HepG2 (cell line): ENCODE measurements around the gene NOL4L. TPM values are rescaled to one million over a fixed set of nuclear protein-coding genes. Genes with fewer than 3 reads are reported as not detected.

Source experiments
- AGO1 ChIP-seq: fragments of 200-400 bp; formaldehyde crosslinking; IDR thresholded peaks from 2 replicates; pipeline ENCODE4 v1.6.1; 2017; ENCODE audit warnings: mild to moderate bottlenecking, low read depth, low read length, moderate library complexity; ENCODE audit not compliant: poor library complexity, severe bottlenecking
- EED ChIP-seq: sonication (generic); formaldehyde crosslinking; IDR thresholded peaks from 2 replicates; pipeline ENCODE4 v1.5.0; 2020; ENCODE audit warnings: mild to moderate bottlenecking, missing genetic modification reagents
- ELF3 ChIP-seq: IDR thresholded peaks from 2 replicates; pipeline ENCODE4 v1.6.1; 2016; ENCODE audit warnings: missing genetic modification reagents, missing compliant biosample characterization
- KIAA2018 ChIP-seq: sonication (generic); formaldehyde crosslinking; IDR thresholded peaks from 2 replicates; pipeline ENCODE4 v1.5.0; 2020; ENCODE audit warnings: mild to moderate bottlenecking, missing genetic modification reagents, borderline replicate concordance
- KLF12 ChIP-seq: sonication (generic); formaldehyde crosslinking; IDR thresholded peaks from 2 replicates; pipeline ENCODE4 v1.4.0; 2020; ENCODE audit warnings: missing genetic modification reagents, borderline replicate concordance
- NFIC ChIP-seq: IDR thresholded peaks from 2 replicates; pipeline ENCODE4 v1.6.1; 2012; ENCODE audit warnings: mild to moderate bottlenecking, low read length, inconsistent platforms
- PITX1 ChIP-seq: sonication (generic); formaldehyde crosslinking; IDR thresholded peaks from 2 replicates; pipeline ENCODE4 v1.5.1; 2020; ENCODE audit warnings: mild to moderate bottlenecking, missing genetic modification reagents
- RAD21 ChIP-seq: fragments of 450-650 bp; formaldehyde crosslinking; IDR thresholded peaks from 2 replicates; pipeline ENCODE4 v1.5.0; 2020; ENCODE audit warnings: mild to moderate bottlenecking
- RARA ChIP-seq: IDR thresholded peaks from 2 replicates; pipeline ENCODE4 v1.6.1; 2016; ENCODE audit warnings: missing genetic modification reagents, missing compliant biosample characterization
- RELA ChIP-seq: sonication (generic); formaldehyde crosslinking; IDR thresholded peaks from 2 replicates; pipeline ENCODE4 v1.4.0; 2020; ENCODE audit warnings: missing genetic modification reagents
- TGIF2 ChIP-seq: IDR thresholded peaks from 2 replicates; pipeline ENCODE4 v1.6.1; 2016; ENCODE audit warnings: control low read depth, missing compliant biosample characterization
- ZBTB1 ChIP-seq: sonication (generic); formaldehyde crosslinking; IDR thresholded peaks from 2 replicates; pipeline ENCODE4 v1.4.0; 2020; ENCODE audit warnings: missing genetic modification reagents, borderline replicate concordance
- ZBTB10 ChIP-seq: sonication (generic); formaldehyde crosslinking; IDR thresholded peaks from 2 replicates; pipeline ENCODE4 v1.4.0; 2020; ENCODE audit warnings: missing genetic modification reagents, borderline replicate concordance
- ZBTB3 ChIP-seq: sonication (generic); formaldehyde crosslinking; IDR thresholded peaks from 2 replicates; pipeline ENCODE4 v1.4.0; 2020; ENCODE audit warnings: low read depth, mild to moderate bottlenecking, moderate library complexity, missing genetic modification reagents, borderline replicate concordance
- ZNF670 ChIP-seq: sonication (generic); formaldehyde crosslinking; IDR thresholded peaks from 2 replicates; pipeline ENCODE4 v1.8.0; 2022; ENCODE audit warnings: mild to moderate bottlenecking, missing genetic modification reagents, borderline replicate concordance
- ZNF781 ChIP-seq: sonication (generic); formaldehyde crosslinking; IDR thresholded peaks from 2 replicates; pipeline ENCODE4 v1.5.1; 2020; ENCODE audit warnings: borderline replicate concordance, mild to moderate bottlenecking, missing genetic modification reagents; ENCODE audit errors: not compliant biosample characterization
- polyA plus RNA-seq, 8 experiments: library from polyadenylated mRNA; depleted of rRNA in 3 of 8; stranded (reverse) in 7 of 8; unstranded in 1 of 8; fragments of >200 nt; fragmentation: Illumina TruSeq in 4 of 8; extraction: Trizol in 4 of 8; gene quantifications; 2 replicates each; pipeline versions ENCODE4 v1.2.1 to v1.2.3, GENCODE V29; 2011 to 2016; ENCODE audit warnings: low read depth in 4 of 8, missing spikeins in 1 of 8, mixed read lengths in 1 of 8; ENCODE audit not compliant: insufficient read depth in 1 of 8
- total RNA-seq, 5 experiments: library from RNA; depleted of rRNA; stranded (reverse); fragments of >200 nt; fragmentation: Illumina TruSeq; extraction: Trizol; gene quantifications; 2 replicates each; pipeline ENCODE4 v1.2.3, GENCODE V29; 2016; ENCODE audit warnings: low read depth in 1 of 5
- TF ChIP-seq, protein P1 (sequence below): sonication (generic); formaldehyde crosslinking; IDR thresholded peaks from 2 replicates; pipeline ENCODE4 v1.5.1; 2020; ENCODE audit warnings: mild to moderate bottlenecking, missing genetic modification reagents, moderate library complexity

Gene NOL4L
- total and polyA plus RNA-seq, 2 of the 13 experiments (the other 11 are each of a cell fraction or from before 2014, with no cell fraction given), result 16.6 to 35.4 TPM

DNA sequence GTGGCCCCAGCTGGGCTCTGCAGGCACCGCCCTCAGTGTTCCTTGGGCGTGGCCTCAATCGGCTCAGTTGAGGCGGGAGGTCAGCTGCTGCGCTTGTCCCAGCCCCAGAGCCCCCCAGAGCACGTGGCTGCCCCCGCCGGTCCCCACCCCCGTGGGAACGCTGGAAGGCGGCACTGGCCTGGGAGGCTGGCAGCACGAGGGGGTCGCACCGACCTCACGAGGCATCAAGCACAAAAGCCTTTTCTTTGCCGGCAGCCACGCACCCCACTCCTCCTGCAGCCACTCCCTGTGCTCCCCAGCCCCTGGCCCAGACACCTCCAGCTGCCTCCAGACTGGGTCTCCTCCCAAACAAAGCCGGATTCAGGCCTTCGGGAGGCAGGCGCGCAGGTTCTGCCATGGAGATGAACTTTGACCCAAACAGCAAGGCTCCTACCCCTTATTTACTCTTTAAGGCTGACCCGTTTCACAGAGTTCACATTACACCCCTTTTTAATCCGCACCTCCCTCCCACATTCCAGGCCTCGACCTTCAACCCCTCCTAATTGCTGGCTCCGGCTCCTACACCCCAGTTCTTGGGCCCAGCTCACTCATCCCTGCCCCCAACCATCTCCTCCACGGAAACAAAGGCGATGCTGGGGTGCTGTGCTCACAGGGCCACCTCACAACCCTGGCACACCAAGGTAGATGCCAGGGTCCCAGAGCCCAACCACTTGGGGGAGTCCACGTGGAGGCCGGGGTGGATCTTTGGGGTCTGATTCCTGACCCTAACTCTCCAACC, 111.7 kb downstream of the NOL4L start (continued):
- TF ChIP-seq KIAA2018 (CRISPR knock-in tag) (no peak), ZBTB10 (peak; percentile 100), ZBTB3 (CRISPR knock-in tag) (no peak), ELF3 (peak; percentile 61; the same call in 1 of the 2 replicates), ZNF670 (no peak), NFIC (no peak), PITX1 (peak; percentile 99), RARA (CRISPR knock-in tag) (peak; percentile 97), KLF12 (CRISPR knock-in tag) (no peak), RELA (CRISPR knock-in tag) (peak; percentile 64), TGIF2 (CRISPR knock-in tag) (peak; percentile 70), ZNF781 (peak; percentile 44), ZBTB1 (CRISPR knock-in tag) (no peak), RAD21 (CRISPR knock-in tag) (peak; percentile 26; the same call in 1 of the 2 replicates), AGO1 (peak; percentile 25), EED (CRISPR knock-in tag) (0 out of 2 replicates have a peak, but pooled peaks have one; percentile 20)
- TF ChIP-seq, protein P1, sequence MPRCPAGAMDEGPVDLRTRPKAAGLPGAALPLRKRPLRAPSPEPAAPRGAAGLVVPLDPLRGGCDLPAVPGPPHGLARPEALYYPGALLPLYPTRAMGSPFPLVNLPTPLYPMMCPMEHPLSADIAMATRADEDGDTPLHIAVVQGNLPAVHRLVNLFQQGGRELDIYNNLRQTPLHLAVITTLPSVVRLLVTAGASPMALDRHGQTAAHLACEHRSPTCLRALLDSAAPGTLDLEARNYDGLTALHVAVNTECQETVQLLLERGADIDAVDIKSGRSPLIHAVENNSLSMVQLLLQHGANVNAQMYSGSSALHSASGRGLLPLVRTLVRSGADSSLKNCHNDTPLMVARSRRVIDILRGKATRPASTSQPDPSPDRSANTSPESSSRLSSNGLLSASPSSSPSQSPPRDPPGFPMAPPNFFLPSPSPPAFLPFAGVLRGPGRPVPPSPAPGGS (CRISPR knock-in tag), result peak; percentile 18; the same call in 1 of the 2 replicates
